Measurements from ENCODE around the gene TCL1A. TPM values are rescaled to one million over a fixed set of nuclear protein-coding genes. Genes with fewer than 3 reads are reported as not detected.

The TCL1A gene
- total RNA-seq, 2 experiments from 2014 or later: not detected

DNA sequence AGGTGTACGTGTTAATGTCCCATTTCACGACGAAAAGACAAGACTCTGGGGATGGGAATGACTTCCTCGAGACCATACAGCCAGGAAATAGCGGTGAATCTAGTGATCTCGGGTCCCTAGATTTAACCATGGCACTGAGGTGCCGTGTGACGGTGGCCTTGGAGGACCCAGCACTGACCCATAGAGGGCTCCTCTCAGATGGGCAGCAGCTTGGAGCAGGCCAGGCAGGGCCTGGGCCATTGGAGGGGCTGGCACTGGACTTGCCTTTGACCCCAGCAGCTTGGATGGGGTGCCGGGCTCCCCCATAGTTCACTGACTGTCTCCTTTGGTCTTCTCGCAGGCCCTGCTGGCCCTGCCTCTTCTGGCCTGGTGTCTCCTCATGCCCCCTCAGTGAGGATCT, 22.3 kb downstream of the TCL1A start:
- POLR2A ChIA-PET: no interaction called here
- peaks cover 42% of the 10 kb centered on the region for H3K27me3 Mint-ChIP-seq
- no peak overlapping the region for H3K4me3 ChIP-seq (ENCODE audit: low read length)
- peaks cover 0 to 2% of the 10 kb centered on the region in 2 experiments for H3K27me3 ChIP-seq (ENCODE audit: control insufficient read depth in 1 of 2, insufficient read depth in 2 of 2, low read length in 2 of 2)
- DNase-seq: no peak
- no peaks in the 10 kb centered on the region for H3K36me3 ChIP-seq (ENCODE audit: insufficient read depth, low read length)
- H3K4me1 Mint-ChIP-seq (ENCODE audit: low read depth): no peaks in the 10 kb centered on the region
- no peak for ATAC-seq (ENCODE audit: poor library complexity)
- no peaks in the 10 kb centered on the region for H3K4me1 ChIP-seq (ENCODE audit: insufficient read depth, low read length)
- no peak overlapping the region for H3K27ac ChIP-seq (ENCODE audit: low read depth in 1 of 2, low read length in 2 of 2)
- intact Hi-C loops (cut with DNase I, micrococcal nuclease): no loop called here
- H3K27ac Mint-ChIP-seq: no peak overlapping the region
- TF ChIP-seq, protein P1, sequence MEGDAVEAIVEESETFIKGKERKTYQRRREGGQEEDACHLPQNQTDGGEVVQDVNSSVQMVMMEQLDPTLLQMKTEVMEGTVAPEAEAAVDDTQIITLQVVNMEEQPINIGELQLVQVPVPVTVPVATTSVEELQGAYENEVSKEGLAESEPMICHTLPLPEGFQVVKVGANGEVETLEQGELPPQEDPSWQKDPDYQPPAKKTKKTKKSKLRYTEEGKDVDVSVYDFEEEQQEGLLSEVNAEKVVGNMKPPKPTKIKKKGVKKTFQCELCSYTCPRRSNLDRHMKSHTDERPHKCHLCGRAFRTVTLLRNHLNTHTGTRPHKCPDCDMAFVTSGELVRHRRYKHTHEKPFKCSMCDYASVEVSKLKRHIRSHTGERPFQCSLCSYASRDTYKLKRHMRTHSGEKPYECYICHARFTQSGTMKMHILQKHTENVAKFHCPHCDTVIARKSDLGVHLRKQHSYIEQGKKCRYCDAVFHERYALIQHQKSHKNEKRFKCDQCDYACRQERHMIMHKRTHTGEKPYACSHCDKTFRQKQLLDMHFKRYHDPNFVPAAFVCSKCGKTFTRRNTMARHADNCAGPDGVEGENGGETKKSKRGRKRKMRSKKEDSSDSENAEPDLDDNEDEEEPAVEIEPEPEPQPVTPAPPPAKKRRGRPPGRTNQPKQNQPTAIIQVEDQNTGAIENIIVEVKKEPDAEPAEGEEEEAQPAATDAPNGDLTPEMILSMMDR (IDR thresholded peaks at IDR 0.05): no peak
- H3K9me3 ChIP-seq (ENCODE audit: control insufficient read depth in 1 of 2, insufficient read depth in 1 of 2, low read length in 2 of 2): peaks cover 0 to 7% of the 10 kb centered on the region in 2 experiments
- no peaks in the 10 kb centered on the region for H3K36me3 Mint-ChIP-seq (ENCODE audit: low read depth)
- CTCF ChIA-PET: no interaction called here
- no peak overlapping the region for H3K4me3 Mint-ChIP-seq
- H3K9me3 Mint-ChIP-seq: no peaks in the 10 kb centered on the region

DNA sequence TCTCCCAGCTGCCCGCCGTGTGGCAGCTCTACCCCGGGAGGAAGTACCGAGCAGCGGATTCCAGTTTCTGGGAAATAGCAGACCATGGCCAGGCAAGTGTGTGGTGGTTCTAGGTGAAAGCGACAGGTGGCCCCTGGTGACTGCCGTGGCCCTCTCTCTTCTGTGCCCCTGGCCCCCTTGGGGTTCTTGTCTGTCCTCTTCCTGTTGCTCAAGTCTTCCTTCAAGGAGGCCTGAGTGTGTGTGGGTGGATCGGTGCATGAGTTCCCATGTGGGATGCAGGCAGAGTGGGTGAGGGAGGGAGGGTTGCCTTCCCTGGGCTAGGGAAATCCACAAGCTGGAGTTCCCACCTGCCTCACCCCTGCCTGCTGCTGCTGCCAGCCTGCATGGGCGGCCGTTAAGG, 23.1 kb downstream of the TCL1A start:
- peaks cover 34% of the 10 kb centered on the region for H3K27me3 Mint-ChIP-seq
- no peaks in the 10 kb centered on the region for H3K9me3 Mint-ChIP-seq
- H3K36me3 Mint-ChIP-seq (ENCODE audit: low read depth): no peaks in the 10 kb centered on the region
- Histone ChIP-seq H3K4me3 (ENCODE audit: low read length) (no peak overlapping the region), H3K27ac (ENCODE audit: low read depth in 1 of 2, low read length in 2 of 2) (no peak overlapping the region), H3K27me3 (ENCODE audit: control insufficient read depth in 1 of 2, insufficient read depth in 2 of 2, low read length in 2 of 2) (peaks cover 0 to 2% of the 10 kb centered on the region in 2 experiments), H3K9me3 (ENCODE audit: control insufficient read depth in 1 of 2, insufficient read depth in 1 of 2, low read length in 2 of 2) (peaks cover 0 to 11% of the 10 kb centered on the region in 2 experiments), H3K36me3 (ENCODE audit: insufficient read depth, low read length) (no peaks in the 10 kb centered on the region), H3K4me1 (ENCODE audit: insufficient read depth, low read length) (no peaks in the 10 kb centered on the region)
- no peak overlapping the region for H3K4me3 Mint-ChIP-seq
- DNase-seq (no peak), ATAC-seq (ENCODE audit: poor library complexity) (no peak)
- H3K27ac Mint-ChIP-seq: no peak overlapping the region
- no peaks in the 10 kb centered on the region for H3K4me1 Mint-ChIP-seq (ENCODE audit: low read depth)
- CTCF ChIA-PET: no interaction called here
- TF ChIP-seq, protein P1 (IDR thresholded peaks at IDR 0.05): no peak
- intact Hi-C loops (cut with DNase I, micrococcal nuclease): no loop called here
- POLR2A ChIA-PET: no interaction called here

DNA sequence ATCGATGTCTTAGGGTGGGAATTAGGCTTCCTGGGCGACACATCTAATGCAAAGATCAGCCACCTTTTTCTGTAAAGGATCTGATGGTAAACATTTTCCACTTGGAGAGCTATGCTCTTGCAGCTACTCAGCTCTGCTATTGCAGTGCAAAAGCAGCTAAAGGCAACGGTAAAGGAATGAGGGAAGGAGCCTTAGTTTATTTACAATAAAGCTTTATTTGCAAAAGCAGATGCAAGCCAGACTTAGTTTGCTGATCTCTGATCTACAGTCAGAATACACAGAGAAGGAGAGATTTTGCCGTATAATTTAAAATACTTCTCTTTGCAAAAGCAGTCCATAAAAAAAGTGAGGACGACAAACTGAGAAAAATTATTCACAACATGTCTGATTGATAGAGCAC, 24.5 kb downstream of the TCL1A start:
- intact Hi-C loops (cut with DNase I, micrococcal nuclease): no loop called here
- ChIA-PET POLR2A (no interaction called here), CTCF (no interaction called here)
- Mint-ChIP-seq H3K36me3 (ENCODE audit: low read depth) (no peaks in the 10 kb centered on the region), H3K4me3 (no peak overlapping the region), H3K4me1 (ENCODE audit: low read depth) (no peaks in the 10 kb centered on the region), H3K27me3 (peaks cover 41% of the 10 kb centered on the region), H3K9me3 (no peaks in the 10 kb centered on the region), H3K27ac (no peak overlapping the region)
- Histone ChIP-seq H3K9me3 (ENCODE audit: control insufficient read depth in 1 of 2, insufficient read depth in 1 of 2, low read length in 2 of 2) (peaks cover 0 to 7% of the 10 kb centered on the region in 2 experiments), H3K36me3 (ENCODE audit: insufficient read depth, low read length) (no peaks in the 10 kb centered on the region), H3K27ac (ENCODE audit: low read depth in 1 of 2, low read length in 2 of 2) (no peak overlapping the region), H3K4me3 (ENCODE audit: low read length) (no peak overlapping the region), H3K27me3 (ENCODE audit: control insufficient read depth in 1 of 2, insufficient read depth in 2 of 2, low read length in 2 of 2) (peaks cover 2 to 3% of the 10 kb centered on the region in 2 experiments), H3K4me1 (ENCODE audit: insufficient read depth, low read length) (no peaks in the 10 kb centered on the region)
- no peak for DNase-seq
- no peak for ATAC-seq (ENCODE audit: poor library complexity)
- TF ChIP-seq, protein P1 (IDR thresholded peaks at IDR 0.05): no peak

Data from CD4-positive, alpha-beta T cell (primary cell).